HG03103 (cell line): Measurements from ENCODE around the gene FCHSD2.
A peak's percentile ranks its signal among the peaks of the same experiment; 100 is the strongest.
"Not testable (repeated sequence)": the region's sequence is repeated elsewhere in the genome, so short reads cannot be mapped to it uniquely, and the experiment has no call there.

Source experiments
- ATAC-seq: cut with Tn5 transposase; IDR thresholded peaks from one replicate; pipeline ENCODE4 v1.9.1; 2021; ENCODE audit warnings: low read depth; ENCODE audit not compliant: unreplicated experiment

The FCHSD2 gene

DNA sequence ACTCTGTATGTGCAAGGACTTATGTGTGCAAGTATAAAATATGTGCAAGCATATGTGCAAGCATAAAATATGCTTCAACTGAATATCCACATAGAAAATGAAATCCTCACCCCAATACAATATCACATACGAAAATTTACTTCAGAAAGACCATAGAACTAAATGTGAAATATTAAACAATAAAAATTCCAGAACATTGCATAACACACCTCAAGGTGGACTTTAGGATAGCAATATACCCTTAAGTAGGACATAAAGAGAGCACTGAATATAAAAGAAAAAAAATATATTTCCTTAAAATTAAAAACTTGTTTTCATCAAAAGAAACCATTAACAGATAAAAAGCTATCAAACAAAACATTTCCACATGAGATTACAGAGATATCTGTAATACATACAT lies 67.8 kb downstream of the FCHSD2 start:
- no peak for ATAC-seq

DNA sequence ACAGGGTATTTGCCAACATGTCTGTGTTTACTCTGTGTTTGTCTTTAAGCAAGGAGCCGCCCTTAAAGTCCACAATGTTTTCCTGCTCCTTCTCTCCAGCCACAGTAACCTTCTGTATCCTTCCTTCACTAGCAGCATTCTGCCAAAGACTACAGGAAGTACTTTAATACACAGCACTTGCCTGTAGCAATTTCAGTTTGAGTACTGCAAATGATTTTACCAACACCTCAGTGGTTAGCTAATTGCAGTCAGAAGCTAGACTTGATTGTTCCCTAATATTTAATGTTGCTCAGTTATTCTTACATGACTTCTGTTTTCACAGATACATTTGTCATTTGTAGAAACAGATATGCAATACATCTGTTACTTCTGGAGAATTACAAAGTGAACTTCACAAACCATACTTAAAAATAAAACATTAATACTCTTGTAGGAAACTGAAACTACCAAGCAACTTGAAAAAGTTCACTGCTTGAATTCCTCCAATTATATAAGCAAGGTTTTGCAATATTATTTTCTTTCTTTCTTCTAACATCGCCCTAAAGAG lies 69.1 kb downstream of the FCHSD2 start:
- no peak for ATAC-seq

DNA sequence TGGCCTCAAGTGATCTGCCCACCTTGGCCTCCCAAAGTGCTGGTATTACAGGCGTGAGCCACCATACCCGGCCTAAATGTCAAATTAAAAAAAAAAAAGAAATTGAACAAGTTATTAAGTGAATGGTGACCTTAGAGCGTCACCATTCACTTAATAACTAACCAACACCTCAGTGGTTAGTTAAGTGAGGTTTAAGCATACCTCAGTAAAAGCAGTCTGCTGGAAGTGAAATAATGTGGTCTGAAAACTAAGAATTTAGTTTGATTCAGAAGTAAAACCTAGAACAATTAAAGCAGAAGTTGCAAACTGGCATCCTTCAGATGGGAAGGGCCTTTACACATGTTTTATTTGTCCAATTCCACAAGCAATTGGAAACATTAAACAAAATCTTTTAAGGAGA lies 71.5 kb downstream of the FCHSD2 start:
- no peak for ATAC-seq

DNA sequence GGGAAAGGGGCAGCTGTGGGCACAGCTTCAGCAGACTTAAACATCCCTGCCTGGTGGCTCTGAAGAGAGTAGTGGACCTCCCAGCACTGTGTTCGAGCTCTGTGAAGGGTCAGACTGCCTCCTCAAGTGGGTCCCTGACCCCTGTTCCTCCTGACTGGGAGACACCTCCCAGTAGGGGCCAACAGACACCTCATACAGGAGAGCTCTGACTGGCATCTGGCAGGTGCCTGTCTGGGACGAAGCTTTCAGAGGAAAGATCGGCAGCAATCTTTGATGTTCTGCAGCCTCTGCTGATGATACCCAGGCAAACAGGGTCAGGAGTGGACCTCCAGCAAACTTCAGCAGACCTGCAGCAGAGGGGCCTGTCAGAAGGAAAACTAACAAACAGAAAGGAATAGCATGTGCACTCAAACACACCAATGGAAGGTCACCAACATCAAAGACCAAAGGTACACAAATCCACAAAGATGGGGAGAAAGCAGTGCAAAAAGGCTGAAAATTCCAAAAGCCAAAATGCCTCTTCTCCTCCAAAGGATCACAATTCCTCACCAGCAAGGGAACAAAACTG lies 80.2 kb downstream of the FCHSD2 start:
- ATAC-seq = not testable (repeated sequence)

DNA sequence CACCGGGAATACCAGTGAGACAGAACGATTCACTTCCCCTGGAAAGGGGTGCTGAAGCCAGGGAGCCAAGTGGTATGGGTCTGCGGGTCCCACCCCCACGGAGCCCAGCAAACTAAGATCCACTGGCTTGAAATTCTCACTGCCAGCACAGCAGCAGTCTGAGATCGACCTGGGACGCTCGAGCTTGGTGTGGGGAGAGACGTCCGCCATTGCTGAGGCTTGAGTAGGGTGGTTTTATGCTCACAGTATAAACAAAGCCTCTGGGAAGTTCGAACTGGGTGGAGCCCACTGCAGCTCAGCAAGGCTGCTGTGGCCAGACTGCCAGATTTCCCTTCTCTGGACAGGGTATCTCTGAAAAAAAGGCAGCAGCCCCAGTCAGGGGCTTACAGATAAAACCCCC lies 80.7 kb downstream of the FCHSD2 start:
- not testable (repeated sequence) for ATAC-seq

DNA sequence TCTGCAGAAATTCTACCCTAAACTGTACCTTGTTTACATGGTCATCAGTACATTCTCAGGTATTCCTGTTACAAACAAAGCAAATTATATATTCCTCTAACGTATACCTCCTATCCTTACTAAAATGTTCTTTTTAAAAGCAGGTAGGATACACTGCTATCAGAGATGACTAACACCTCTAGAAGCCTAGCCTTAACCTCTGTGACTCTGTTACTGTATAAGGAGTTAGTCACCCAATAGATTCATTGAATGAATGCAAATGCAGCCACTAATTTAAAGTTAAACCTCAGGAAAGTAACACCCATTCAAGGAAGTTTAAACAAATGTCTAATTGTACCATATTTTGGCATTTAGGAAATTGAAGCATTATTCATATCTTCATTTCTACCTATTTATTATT lies 82.2 kb downstream of the FCHSD2 start:
- no peak for ATAC-seq

DNA sequence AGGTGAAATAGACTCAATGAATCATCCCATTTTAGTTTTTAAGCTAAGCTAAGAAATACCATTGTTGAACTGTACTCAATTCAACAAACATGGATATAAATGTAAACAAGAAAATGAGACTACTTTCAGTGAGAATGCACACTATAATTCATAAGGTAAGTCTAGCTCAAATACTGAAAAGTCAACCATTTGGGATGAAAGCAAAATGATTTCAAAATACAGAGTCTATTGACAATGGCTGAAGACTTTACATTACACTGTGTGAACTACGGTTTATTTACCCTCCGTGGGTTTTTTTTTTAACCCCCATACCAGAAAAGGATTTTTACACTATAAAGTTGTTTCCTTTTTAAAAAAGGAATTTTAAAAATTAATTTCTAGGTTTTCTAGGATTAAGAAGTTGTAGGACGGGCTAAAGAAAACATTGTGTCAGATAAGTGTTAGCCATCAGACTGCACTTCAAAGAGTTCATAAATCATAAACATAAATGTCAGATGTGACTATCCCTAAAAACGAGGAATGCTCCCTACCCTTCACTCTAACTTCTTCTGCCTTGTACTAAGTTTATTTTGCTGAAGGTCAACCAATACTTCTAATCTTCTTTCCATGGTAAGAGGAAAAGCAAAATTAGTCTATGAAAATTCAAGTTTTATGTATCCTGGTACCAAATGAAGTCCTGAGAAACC lies 83.0 kb downstream of the FCHSD2 start:
- no peak for ATAC-seq

DNA sequence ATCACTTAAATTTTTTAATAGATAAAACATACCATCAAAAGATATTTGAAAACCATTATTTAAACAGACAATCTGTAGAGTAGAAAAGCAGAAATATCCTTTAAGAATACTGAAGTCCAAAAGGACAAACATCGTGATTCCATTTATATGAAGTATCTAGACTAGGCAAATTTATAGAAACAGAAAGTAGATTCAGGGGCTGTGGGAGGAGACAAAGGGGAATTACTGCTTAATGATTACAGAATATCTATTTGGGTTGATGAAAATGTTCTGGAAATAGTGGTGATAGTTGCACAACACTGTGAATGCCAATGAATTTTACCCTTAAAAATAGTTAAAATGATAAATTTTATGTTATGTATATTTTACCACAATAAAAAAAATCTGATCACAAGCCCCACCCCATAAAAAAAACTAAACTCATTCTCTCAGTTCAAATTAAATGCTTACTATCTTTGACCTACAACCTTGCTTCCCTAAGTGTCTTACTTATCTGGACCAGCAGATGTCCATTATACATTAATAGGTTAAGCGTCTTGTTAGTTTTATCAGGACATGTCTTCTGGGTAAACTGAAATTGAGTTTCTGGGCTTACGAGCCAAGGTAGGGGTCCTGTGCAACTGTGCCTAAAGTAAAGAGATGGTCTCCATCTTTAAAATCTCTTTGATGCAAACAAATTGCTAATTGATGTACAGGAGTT lies 86.3 kb downstream of the FCHSD2 start:
- ATAC-seq = no peak

DNA sequence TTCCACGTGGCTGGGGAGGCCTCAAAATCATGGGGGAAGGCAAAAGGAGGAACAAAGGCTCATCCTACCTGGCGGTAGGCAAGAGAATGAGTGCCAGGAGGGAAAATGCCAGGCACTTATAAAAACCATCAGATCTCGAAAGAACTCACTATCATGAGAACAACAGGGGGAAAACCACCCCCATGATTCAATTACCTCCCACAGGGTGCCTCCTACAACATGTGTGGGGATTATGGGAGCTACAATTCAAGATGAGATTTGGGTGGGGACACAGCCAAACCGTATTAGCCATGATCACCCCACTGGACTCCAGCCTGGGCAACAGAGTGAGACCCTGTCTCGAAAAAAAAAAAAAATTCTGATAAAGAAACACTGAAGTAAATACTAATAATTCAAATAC lies 87.1 kb downstream of the FCHSD2 start:
- no peak for ATAC-seq

DNA sequence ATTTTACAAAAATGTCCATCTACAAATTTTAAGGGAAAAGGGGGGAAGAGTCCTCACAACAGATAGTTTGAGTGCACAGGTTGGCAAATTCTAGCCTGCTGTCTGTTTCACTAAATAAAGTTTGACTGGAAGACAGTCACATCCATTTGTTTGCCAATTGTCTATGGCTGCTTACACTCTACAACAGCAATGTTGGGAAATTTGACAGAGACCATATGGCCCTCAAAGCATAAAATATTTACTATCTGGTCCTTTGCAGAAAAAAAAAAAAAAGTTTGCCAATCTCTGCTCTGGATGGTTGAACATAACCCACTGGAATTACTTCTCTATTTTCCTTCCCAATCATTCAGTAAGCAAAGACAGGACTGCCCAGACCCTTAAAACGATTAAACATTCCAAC lies 88.2 kb downstream of the FCHSD2 start:
- ATAC-seq = no peak

DNA sequence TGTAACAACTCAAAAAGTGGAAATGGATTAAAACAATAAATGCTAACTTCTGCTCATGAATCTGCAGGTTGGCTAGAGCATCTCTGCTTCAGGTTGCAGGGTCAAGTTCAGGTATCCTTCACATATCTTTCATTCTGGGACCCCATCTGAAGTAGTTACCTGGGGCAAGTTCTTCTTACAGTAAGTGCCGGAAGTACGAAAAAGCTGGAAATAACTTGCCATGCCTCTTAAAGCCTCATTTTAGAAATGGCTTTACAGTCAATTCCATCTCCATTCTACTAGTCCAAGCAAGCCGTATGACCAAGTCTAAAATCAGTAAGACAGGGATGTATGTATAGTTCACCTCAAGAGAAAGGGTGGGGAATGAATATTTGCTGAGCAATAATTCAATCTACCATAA lies 93.7 kb downstream of the FCHSD2 start:
- ATAC-seq = peak; percentile 3

DNA sequence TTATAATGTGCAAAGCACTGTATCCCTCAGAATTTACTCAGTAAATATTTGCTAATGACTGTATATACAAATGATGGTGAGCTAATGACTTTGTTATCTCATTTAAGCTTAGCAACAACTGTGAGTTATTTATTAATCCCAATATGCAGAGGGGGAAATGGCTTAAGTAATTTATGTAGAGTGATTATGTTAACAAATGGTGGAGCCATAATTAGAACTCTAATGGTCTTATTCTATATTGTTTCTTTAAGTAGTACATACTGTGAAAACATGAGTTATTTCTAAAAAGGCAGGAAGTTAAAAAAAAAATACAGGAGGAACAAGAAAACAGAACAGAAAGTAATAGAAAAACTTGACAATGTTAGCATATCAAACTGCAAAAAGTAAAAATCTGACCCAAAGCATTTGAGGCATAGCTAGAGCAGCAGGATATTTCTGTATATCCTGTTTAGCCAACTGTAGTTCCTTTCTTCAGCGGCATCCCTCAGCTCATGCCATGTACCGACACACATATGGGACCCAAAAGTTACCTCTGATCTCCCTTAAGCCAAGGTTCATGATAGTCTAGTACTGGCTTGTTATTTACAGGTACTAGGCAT lies 94.2 kb downstream of the FCHSD2 start:
- peak; percentile 61 for ATAC-seq

DNA sequence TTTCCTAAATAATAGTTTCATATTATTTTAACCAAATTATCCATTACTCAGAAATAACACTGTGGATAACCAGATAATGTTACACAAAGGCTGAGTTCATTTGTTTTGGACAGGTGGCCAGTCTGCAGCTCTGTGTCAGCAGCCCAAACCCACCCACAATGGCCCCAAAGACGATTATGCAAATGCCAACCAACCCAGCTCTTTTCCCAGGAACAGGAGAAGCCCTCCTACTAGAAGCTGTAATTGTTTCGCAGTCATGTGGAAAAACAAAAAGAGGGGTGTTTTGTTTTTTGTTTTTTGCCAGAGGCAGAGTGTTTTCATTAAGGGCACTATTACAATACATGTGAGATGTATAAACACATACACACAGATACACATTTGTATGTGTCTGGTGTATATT lies 102.1 kb downstream of the FCHSD2 start:
- ATAC-seq = no peak

DNA sequence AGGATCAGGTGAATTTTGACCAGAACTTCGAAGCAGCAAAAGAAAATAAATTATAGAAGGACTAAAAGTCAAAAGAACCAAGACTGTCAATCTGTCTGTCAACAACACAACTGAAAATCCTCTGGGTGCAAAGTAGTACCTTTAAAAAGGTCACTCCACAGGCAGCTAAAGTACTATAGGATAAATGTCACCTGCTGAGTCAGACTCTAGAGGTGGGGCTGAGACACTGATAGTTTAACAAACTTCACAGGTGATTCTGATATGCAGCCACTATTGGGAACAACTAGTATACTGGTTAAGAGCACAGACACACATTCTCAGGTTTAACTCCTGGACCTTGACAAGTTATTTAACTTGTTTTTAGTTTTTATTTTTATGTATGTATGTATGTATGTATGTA lies 107.3 kb downstream of the FCHSD2 start:
- no peak for ATAC-seq

DNA sequence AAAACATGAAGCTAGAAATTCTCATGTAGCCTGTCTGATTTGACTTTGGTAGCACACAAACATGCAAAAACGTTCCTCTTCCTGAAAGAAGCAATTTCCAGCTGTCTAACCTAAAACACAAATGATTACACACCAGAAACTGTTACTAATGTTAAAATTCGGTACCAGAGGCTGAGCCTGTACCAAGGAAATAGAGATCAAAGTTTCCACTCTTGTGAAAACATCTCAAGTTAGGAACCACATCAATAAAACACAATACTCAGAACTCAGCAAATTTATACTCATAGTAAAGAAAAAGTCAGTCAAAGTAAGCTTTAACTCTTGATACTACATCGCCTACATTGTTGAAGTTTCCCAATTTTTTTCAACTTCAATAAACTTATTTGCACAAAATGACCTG lies 107.8 kb downstream of the FCHSD2 start:
- no peak for ATAC-seq

DNA sequence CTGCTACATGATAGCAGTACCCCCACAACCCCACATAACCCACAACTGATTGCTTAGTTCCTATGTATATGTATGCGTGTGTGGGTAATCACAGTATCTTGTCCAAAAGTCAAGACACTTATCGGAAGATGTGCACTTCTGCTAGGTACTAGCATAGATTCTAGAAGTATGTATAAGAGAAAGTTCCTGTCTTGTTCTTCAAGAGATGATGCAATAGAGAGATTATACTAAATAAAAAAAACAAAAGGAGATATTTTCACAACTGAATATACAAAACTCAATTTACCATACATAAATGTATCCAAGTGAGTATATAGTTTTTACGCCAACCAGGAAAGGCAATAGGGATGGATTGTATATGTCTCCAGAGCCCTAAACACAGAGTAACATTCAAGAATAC lies 112.0 kb downstream of the FCHSD2 start:
- ATAC-seq = no peak

DNA sequence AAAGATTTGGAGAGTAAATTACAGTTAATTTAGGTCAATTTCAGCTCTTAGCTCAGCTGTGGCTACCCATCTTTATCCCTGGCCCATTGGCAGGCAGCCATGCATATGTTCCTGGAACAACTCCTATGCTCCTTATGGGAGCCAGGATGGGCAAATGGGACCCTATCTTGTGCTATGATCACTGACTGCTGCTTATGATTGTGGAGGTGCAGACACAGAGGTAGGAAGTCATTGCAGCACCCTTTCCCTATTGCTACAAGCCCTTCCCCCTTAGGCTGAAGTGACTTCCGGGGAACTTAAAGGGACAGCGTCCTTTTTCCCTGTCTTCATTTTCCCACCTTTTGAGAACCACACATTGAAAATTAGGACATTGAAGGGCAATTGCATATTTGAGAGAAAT lies 112.7 kb downstream of the FCHSD2 start:
- no peak for ATAC-seq

DNA sequence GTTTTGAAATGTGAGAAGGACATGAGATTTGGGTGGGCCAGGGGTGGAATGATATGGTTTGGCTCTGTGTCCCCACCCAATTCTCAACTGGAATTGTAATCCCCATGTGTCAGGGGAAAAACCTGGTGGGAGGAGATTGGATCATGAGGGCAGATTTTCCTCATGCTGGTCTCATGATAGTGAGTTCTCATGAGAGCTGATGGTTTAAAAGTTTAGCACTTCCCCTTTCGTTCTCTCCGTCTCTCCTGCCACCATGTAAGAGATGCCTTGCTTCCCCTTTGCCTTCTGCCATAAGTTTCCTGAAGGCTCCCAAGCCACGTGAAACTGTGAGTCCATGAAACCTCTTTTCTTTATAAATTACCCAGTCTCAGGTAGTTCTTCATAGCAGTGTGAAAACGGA lies 113.5 kb downstream of the FCHSD2 start:
- ATAC-seq = no peak

DNA sequence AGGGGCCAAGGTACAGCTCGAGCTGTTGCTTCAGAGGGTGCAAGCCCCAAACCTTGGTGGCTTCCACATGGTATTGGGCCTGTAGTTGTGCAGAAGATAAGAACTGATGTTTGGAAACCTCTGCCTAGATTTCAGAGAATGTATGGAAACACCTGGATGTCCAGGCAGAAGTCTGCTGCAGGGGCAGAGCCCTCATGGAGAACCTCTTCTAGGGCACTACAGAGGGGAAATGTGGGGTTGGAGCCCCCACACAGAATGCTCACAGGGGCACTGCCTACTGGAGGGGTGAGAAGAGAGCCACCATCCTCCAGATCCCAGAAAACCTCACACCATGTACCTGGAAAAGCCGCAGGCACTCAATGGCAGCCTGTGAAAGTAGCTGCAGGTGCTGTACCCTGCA lies 114.3 kb downstream of the FCHSD2 start:
- not testable (repeated sequence) for ATAC-seq

DNA sequence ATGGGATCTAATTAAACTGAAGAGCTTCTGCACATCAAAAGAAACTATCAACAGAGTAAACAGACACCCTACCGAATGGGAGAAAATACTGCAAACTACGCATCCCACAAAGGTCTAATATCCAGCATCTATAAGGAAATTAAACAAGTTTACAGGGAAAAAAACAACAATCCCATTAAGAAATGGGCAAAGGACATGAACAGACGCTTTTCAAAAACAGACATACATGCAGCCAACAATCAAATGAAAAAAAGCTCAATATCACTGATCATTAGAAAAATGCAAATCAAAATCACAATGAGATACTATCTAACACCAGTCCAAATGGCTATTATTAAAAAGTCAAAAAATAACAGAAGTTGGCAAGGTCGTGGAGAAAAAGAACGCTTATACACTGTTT lies 117.5 kb downstream of the FCHSD2 start:
- ATAC-seq = no peak

DNA sequence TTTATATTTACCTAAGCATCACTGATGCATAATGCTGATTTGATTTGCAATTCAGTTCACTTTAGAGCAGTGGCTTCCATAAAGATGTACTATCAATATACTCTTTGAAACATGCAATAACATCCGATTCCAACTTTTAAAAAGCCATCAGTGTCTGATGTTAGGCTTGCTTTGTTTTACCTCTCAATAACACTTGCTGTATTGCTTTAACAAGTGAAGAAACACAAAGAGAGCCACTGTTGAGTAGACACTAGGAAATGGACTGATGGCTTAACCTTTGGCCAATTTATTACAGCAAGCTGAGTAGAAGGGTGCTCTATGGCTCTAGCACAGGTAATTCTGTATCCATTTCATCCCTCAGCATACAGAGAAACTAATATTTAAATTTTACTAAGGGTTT lies 122.1 kb downstream of the FCHSD2 start:
- no peak for ATAC-seq
